Stimulated activated CD4-positive, alpha-beta T cell treated with anti-CD3 and anti-CD28 coated beads, TNF-alpha, amount 100 ng/mL, for 1 hour (primary cell): ENCODE results near the gene SH3BP5L.
A peak's percentile ranks its signal among the peaks of the same experiment; 100 is the strongest.
"Not testable (repeated sequence)": the region's sequence is repeated elsewhere in the genome, so short reads cannot be mapped to it uniquely, and the experiment has no call there.

Source experiments
- DNase-seq, 3 donors: peaks; one replicate each; pipeline ENCODE4 v3.0.0-alpha.2; 2020; ENCODE audit warnings: low read depth in 3 of 3, low spot score in 1 of 3

SH3BP5L gene

GRCh38 chr1:248810727-248811513 is 14.8 kb downstream of the SH3BP5L start:
- no peak for DNase-seq

GRCh38 chr1:248810000-248810726 is 15.6 kb downstream of the SH3BP5L start:
- DNase-seq, result no peak

- DNase-seq, result no peak
Measured at GRCh38 chr1:248808876-248809275, 16.8 kb downstream of the SH3BP5L start.

GRCh38 chr1:248807067-248807737 is 18.5 kb downstream of the SH3BP5L start:
- peak in 1 of 3 donors; percentile 47 for DNase-seq

- DNase-seq, result no peak
Measured at GRCh38 chr1:248805876-248806275, 19.8 kb downstream of the SH3BP5L start.

- DNase-seq, result no peak
Measured at GRCh38 chr1:248804771-248805681, 20.7 kb downstream of the SH3BP5L start.

GRCh38 chr1:248803501-248803900 is 22.2 kb downstream of the SH3BP5L start:
- not testable (repeated sequence) for DNase-seq

GRCh38 chr1:248802454-248802853 is 23.3 kb downstream of the SH3BP5L start:
- DNase-seq, result no peak

GRCh38 chr1:248800459-248800858 is 25.3 kb downstream of the SH3BP5L start:
- no peak for DNase-seq

GRCh38 chr1:248798791-248799190 is 26.9 kb downstream of the SH3BP5L start:
- no peak for DNase-seq

- DNase-seq, result not testable (repeated sequence)
Measured at GRCh38 chr1:248794663-248795062, 31.1 kb downstream of the SH3BP5L start.

GRCh38 chr1:248793592-248793991 is 32.1 kb downstream of the SH3BP5L start:
- no peak for DNase-seq

GRCh38 chr1:248792342-248792741 is 33.4 kb downstream of the SH3BP5L start:
- no peak for DNase-seq

- DNase-seq, result no peak
Measured at GRCh38 chr1:248791010-248791409, 34.7 kb downstream of the SH3BP5L start.

- no peak for DNase-seq
Measured at GRCh38 chr1:248790456-248790855, 35.3 kb downstream of the SH3BP5L start.

GRCh38 chr1:248789337-248789736 is 36.4 kb downstream of the SH3BP5L start:
- DNase-seq, result not testable (repeated sequence)

GRCh38 chr1:248788327-248788726 is 37.4 kb downstream of the SH3BP5L start:
- DNase-seq, result no peak

- no peak for DNase-seq
Measured at GRCh38 chr1:248787430-248787829, 38.3 kb downstream of the SH3BP5L start.

- no peak for DNase-seq
Measured at GRCh38 chr1:248786156-248786555, 39.6 kb downstream of the SH3BP5L start.

GRCh38 chr1:248783367-248783766 is 42.3 kb downstream of the SH3BP5L start:
- no peak for DNase-seq
